A549 treated with ZK216348 at 1 μM for 4 hours (cell line): ENCODE data around the gene REELD1. TPM values are rescaled to one million over a fixed set of nuclear protein-coding genes. Genes with fewer than 3 reads are reported as not detected.

Experiments used
- total RNA-seq: library from RNA; stranded (reverse); fragments of 200-300 nt; extraction: Qiagen RNA extraction; gene quantifications from 5 replicates; pipeline ENCODE4 v1.2.3, GENCODE V29; 2022; ENCODE audit warnings: low read depth

Gene REELD1
- total RNA-seq, result not detected in 5 replicates

GRCh38 chr4:146214238-146214637 lies at the start of gene REELD1:
Gene REELD1 (plus strand): TSS chr4:146214538. CDS start chr4:146216953, 2,415 bp downstream.

DNA sequence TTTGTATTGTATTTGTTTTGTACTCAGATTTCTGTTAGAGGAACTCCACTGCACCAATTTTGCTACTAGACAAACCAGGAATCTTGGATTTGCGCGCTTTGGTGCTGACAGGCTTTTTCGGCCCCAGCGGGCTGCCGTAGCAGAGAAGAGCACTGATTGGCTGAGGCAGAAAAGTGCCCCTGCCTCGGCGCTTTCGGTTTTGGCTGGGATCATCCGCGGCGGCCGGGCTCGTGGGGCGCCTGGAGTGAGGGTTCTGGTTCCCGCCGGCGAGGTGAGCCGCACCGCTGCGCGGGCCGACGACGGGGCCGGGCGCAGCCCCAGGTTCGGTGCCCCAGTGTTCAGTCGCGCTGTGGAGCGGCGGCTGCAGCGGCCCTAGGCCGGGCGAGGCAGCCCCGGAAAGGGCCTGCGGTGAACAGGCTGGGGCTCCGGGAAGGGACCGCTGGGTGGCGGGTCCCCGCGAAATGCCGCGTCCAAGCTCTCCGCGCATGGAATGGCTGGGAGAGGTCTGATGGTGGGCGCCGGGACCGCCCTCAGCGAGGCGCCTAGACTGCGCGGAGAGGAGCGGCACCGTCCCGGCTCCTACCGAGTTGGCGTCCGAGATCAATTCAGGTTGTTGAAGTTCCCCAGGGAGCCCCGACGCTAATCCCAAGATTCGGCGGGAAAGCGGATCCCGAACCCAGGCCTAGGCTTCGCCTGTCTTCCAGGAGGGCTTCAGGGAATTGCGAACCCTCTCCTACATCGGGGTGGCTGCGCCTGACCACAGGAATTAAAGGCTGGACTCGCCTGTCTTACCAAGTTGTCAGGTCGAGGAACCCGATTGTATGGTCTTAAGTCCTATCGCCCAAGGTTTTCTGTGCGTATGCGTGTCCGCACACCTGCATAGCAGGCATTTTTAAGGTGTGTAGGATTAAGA lies 38.5 kb upstream of the REELD1 start, which contains the start of gene LSM6:
Gene LSM6 (plus strand): TSS at position 178 of the 913 bp plus-strand sequence. CDS start 7,204 bp downstream, outside the sequence.

Other genes starting within 250 kb of the REELD1 start
- gene LSM6, start 38.8 kb upstream of the REELD1 start, total RNA-seq, result 25.9 to 62.6 TPM (median 32.0 TPM) in 5 replicates